ENCODE results near the gene FCSK. TPM values are rescaled to one million over a fixed set of nuclear protein-coding genes. Genes with fewer than 3 reads are reported as not detected.

Gene FCSK
- total and polyA plus RNA-seq, 2 of the 13 experiments (the other 11 are each of a cell fraction or from before 2014, with no cell fraction given), result 9.1 to 19.2 TPM

DNA sequence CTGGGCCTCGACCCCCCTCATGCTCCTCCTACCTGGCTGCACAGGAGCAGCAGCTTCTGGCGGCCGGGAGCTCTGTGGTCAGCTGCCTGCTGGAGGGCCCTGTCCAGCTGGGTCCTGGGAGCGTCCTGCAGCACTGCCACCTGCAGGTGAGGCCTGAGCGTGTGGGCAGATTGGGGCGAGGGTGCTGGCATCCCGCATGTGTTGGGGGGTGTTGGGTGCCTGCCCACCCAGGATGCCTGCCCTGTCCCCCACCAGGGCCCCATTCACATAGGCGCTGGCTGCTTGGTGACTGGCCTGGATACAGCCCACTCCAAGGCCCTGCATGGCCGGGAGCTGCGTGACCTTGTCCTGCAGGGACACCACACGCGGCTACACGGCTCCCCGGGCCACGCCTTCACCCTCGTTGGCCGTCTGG is 16.5 kb downstream of the FCSK start (continued):
- TF ChIP-seq EHMT2 (IDR thresholded peaks at IDR 0.05; ENCODE audit: borderline replicate concordance, low read depth, low read length), result no peak
- no peak for TF ChIP-seq ZNF883 (CRISPR knock-in tag; IDR thresholded peaks at IDR 0.05; ENCODE audit: not compliant biosample characterization)
- no peak for TF ChIP-seq JUND (CRISPR knock-in tag; IDR thresholded peaks at IDR 0.05)
- no peak for TF ChIP-seq PPARG (CRISPR knock-in tag; conservative IDR thresholded peaks at IDR 0.05)
- 0 out of 2 replicates have a peak, but pooled peaks have one; percentile 49 for TF ChIP-seq ZFP82 (CRISPR knock-in tag; IDR thresholded peaks at IDR 0.05; ENCODE audit: borderline replicate concordance)
- TF ChIP-seq, protein P1, sequence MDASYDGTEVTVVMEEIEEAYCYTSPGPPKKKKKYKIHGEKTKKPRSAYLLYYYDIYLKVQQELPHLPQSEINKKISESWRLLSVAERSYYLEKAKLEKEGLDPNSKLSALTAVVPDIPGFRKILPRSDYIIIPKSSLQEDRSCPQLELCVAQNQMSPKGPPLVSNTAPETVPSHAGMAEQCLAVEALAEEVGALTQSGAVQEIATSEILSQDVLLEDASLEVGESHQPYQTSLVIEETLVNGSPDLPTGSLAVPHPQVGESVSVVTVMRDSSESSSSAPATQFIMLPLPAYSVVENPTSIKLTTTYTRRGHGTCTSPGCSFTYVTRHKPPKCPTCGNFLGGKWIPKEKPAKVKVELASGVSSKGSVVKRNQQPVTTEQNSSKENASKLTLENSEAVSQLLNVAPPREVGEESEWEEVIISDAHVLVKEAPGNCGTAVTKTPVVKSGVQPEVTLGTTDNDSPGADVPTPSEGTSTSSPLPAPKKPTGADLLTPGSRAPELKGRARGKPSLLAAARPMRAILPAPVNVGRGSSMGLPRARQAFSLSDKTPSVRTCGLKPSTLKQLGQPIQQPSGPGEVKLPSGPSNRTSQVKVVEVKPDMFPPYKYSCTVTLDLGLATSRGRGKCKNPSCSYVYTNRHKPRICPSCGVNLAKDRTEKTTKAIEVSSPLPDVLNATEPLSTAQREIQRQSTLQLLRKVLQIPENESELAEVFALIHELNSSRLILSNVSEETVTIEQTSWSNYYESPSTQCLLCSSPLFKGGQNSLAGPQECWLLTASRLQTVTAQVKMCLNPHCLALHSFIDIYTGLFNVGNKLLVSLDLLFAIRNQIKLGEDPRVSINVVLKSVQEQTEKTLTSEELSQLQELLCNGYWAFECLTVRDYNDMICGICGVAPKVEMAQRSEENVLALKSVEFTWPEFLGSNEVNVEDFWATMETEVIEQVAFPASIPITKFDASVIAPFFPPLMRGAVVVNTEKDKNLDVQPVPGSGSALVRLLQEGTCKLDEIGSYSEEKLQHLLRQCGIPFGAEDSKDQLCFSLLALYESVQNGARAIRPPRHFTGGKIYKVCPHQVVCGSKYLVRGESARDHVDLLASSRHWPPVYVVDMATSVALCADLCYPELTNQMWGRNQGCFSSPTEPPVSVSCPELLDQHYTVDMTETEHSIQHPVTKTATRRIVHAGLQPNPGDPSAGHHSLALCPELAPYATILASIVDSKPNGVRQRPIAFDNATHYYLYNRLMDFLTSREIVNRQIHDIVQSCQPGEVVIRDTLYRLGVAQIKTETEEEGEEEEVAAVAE (CRISPR knock-in tag; IDR thresholded peaks at IDR 0.05; ENCODE audit: borderline replicate concordance), result no peak
- TF ChIP-seq ZNF30 (CRISPR knock-in tag; IDR thresholded peaks at IDR 0.05), result no peak
- TF ChIP-seq, protein P2, sequence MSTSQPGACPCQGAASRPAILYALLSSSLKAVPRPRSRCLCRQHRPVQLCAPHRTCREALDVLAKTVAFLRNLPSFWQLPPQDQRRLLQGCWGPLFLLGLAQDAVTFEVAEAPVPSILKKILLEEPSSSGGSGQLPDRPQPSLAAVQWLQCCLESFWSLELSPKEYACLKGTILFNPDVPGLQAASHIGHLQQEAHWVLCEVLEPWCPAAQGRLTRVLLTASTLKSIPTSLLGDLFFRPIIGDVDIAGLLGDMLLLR (CRISPR knock-in tag; IDR thresholded peaks at IDR 0.05), result no peak
- TF ChIP-seq GFI1 (CRISPR knock-in tag; IDR thresholded peaks at IDR 0.05; ENCODE audit: borderline replicate concordance), result no peak; the same call in 1 of the 2 replicates
- TF ChIP-seq ZSCAN30 (CRISPR knock-in tag; IDR thresholded peaks at IDR 0.05), result no peak
- TF ChIP-seq SYNCRIP (IDR thresholded peaks at IDR 0.05; ENCODE audit: insufficient read depth, low read depth, low read length), result no peak
- TF ChIP-seq, protein P3, sequence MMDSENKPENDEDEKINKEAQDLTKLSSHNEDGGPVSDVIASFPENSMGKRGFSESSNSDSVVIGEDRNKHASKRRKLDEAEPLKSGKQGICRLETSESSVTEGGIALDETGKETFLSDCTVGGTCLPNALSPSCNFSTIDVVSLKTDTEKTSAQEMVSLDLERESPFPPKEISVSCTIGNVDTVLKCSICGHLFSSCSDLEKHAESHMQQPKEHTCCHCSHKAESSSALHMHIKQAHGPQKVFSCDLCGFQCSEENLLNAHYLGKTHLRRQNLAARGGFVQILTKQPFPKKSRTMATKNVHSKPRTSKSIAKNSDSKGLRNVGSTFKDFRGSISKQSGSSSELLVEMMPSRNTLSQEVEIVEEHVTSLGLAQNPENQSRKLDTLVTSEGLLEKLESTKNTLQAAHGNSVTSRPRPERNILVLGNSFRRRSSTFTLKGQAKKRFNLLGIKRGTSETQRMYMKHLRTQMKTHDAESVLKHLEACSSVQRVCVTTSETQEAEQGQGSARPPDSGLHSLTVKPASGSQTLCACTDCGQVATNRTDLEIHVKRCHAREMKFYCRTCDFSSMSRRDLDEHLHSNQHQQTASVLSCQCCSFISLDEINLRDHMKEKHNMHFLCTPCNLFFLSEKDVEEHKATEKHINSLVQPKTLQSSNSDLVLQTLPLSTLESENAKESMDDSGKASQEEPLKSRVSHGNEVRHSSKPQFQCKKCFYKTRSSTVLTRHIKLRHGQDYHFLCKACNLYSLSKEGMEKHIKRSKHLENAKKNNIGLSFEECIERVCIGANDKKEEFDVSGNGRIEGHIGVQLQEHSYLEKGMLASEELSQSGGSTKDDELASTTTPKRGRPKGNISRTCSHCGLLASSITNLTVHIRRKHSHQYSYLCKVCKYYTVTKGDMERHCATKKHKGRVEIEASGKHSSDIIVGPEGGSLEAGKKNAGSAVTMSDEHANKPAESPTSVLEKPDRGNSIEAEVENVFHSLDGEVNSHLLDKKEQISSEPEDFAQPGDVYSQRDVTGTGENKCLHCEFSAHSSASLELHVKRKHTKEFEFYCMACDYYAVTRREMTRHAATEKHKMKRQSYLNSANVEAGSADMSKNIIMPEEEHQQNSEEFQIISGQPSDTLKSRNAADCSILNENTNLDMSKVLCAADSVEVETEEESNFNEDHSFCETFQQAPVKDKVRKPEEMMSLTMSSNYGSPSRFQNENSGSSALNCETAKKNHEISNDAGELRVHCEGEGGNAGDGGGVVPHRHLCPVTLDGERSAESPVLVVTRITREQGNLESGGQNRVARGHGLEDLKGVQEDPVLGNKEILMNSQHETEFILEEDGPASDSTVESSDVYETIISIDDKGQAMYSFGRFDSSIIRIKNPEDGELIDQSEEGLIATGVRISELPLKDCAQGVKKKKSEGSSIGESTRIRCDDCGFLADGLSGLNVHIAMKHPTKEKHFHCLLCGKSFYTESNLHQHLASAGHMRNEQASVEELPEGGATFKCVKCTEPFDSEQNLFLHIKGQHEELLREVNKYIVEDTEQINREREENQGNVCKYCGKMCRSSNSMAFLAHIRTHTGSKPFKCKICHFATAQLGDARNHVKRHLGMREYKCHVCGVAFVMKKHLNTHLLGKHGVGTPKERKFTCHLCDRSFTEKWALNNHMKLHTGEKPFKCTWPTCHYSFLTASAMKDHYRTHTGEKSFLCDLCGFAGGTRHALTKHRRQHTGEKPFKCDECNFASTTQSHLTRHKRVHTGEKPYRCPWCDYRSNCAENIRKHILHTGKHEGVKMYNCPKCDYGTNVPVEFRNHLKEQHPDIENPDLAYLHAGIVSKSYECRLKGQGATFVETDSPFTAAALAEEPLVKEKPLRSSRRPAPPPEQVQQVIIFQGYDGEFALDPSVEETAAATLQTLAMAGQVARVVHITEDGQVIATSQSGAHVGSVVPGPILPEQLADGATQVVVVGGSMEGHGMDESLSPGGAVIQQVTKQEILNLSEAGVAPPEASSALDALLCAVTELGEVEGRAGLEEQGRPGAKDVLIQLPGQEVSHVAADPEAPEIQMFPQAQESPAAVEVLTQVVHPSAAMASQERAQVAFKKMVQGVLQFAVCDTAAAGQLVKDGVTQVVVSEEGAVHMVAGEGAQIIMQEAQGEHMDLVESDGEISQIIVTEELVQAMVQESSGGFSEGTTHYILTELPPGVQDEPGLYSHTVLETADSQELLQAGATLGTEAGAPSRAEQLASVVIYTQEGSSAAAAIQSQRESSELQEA (CRISPR knock-in tag; IDR thresholded peaks at IDR 0.05; ENCODE audit: not compliant biosample characterization), result no peak
- TF ChIP-seq RCOR2 (CRISPR knock-in tag; IDR thresholded peaks at IDR 0.05), result no peak
- 0 out of 2 replicates have a peak, but pooled peaks have one; percentile 21 for TF ChIP-seq STAT5B (CRISPR knock-in tag; IDR thresholded peaks at IDR 0.05)
- no peak for TF ChIP-seq ZNF724P (CRISPR knock-in tag; IDR thresholded peaks at IDR 0.05; ENCODE audit: borderline replicate concordance)
- no peak for TF ChIP-seq THAP7 (CRISPR knock-in tag; IDR thresholded peaks at IDR 0.05)
- no peak for TF ChIP-seq POLR2A (IDR thresholded peaks at IDR 0.05; ENCODE audit: insufficient read depth in 1 of 2, low read depth in 2 of 2, low read length in 2 of 2)

Measured in HepG2 (cell line).